BJ (cell line): Measurements from ENCODE around the gene ZNF8. TPM values are rescaled to one million over a fixed set of nuclear protein-coding genes. Genes with fewer than 3 reads are reported as not detected.
"Not testable (repeated sequence)": the region's sequence is repeated elsewhere in the genome, so short reads cannot be mapped to it uniquely, and the experiment has no call there.

Experiments
- CTCF ChIA-PET: fragments of 350-600 bp; formaldehyde crosslinking; extraction: SDS; loops from one replicate; lab custom pipeline; 2021; ENCODE audit warnings: antibody characterized with exemption, inconsistent platforms; lab: Yijun Ruan, JAX
- POLR2A ChIA-PET: fragments of 300-600 bp; sonication (Branson Sonifier 250); formaldehyde crosslinking; extraction: SDS; loops from one replicate; lab custom pipeline; 2021; ENCODE audit warnings: antibody characterized with exemption; lab: Charles Lee
- DNase-seq: peaks from one replicate; pipeline ENCODE4 v3.0.0-alpha.2; 2011; ENCODE audit warnings: low read depth
- H3K27me3 ChIP-seq: 2 replicates; pipeline ENCODE4 v1.6.0; 2011; ENCODE audit warnings: low read length; ENCODE audit not compliant: control insufficient read depth, insufficient read depth
- H3K36me3 ChIP-seq: 2 replicates; pipeline ENCODE4 v1.5.1; 2011; ENCODE audit warnings: low read length; ENCODE audit not compliant: control insufficient read depth, insufficient read depth
- H3K4me3 ChIP-seq: 2 replicates; pipeline ENCODE4 v1.5.1; 2011; ENCODE audit warnings: low read depth, mild to moderate bottlenecking, control low read depth, low read length
- CTCF ChIP-seq: IDR thresholded peaks from 2 replicates; pipeline ENCODE4 v1.5.1; 2011; ENCODE audit warnings: low read depth, mild to moderate bottlenecking, control low read depth, inconsistent platforms, low read length, moderate library complexity; ENCODE audit not compliant: insufficient read depth
- polyA plus RNA-seq: library from polyadenylated mRNA; depleted of rRNA; stranded (reverse); fragments of >200 nt; gene quantifications from 2 replicates; pipeline ENCODE4 v1.2.3, GENCODE V29; 2011

Gene ZNF8
- polyA plus RNA-seq, 1 experiment = 2.1 TPM

GRCh38 chr19:58338336-58338735 lies 59.6 kb downstream of the ZNF8 start:
- CTCF ChIA-PET = no interaction called here
- peaks cover 26% of the 10 kb centered on the region for H3K36me3 ChIP-seq
- no peaks in the 10 kb centered on the region for H3K27me3 ChIP-seq
- DNase-seq = no peak
- TF ChIP-seq CTCF = no peak
- no peak overlapping the region for H3K4me3 ChIP-seq
- POLR2A ChIA-PET = no interaction called here

- H3K4me3 ChIP-seq = no peak overlapping the region
- CTCF ChIA-PET = interaction anchor here (1.4 kb wide), 1 partner anchor 16 kb away, joined by 4 read pairs; no protein-coding TSS in a partner anchor
- POLR2A ChIA-PET = no interaction called here
- TF ChIP-seq CTCF = no peak
- peaks cover 26% of the 10 kb centered on the region for H3K36me3 ChIP-seq
- H3K27me3 ChIP-seq = no peaks in the 10 kb centered on the region
- no peak for DNase-seq
Observed at GRCh38 chr19:58338825-58339558, 60.2 kb downstream of the ZNF8 start.

GRCh38 chr19:58345558-58345957 lies 66.8 kb downstream of the ZNF8 start:
- ChIA-PET CTCF (interaction anchor here (1.3 kb wide), 1 partner anchor 11 kb away, joined by 7 read pairs; no protein-coding TSS in a partner anchor), POLR2A (no interaction called here)
- peaks cover 5% of the 10 kb centered on the region for H3K36me3 ChIP-seq
- no peak for TF ChIP-seq CTCF
- no peak overlapping the region for H3K4me3 ChIP-seq
- DNase-seq = no peak
- no peaks in the 10 kb centered on the region for H3K27me3 ChIP-seq

DNA sequence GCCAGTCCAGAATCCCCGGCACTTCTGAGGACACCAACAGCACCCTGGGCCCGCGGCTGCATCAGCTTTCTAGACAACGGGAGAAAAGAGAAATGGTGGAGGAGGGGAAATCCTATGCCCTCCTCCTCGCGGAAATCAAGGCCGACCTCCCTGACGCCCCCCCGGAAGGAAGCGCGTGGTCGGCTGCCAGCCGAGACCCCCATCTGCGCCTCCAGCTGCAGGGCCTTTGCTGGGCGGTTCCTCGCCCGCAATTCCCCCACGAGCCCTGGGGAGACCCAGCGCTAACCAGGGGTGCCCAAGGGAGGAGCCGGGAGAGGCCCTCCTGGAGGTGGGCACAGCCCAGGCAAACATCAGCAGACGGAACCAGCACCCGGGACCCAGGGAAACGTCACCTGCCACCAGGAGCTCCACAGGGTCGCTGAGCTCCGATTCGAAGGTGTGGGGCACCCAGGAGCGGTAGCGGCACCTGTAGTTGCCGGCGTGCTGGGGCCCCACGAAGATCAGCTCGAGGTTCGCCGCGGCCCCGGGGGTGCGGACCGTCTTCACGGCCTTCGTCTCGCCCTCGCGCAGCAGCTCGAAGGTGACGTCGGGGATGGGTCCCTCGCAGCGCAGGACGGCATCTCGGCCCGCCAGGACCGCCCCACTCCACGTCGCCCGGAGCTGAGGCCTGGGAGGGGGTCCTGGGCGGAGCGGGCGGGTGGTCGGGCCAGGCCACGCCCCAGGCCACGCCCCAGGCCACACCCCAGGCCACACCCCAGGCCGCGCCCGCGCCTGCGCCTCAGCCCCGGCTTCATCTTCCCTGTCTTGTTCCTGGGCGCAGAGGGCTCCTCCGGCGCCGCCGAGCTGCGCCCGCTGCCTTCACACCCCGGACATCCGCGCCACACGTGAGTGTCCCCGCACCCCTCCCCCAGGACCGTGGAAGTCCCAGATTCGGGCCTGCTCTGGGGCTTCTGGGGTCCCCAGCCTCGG lies 68.5 kb downstream of the ZNF8 start:
- TF ChIP-seq CTCF = no peak
- no peaks in the 10 kb centered on the region for H3K27me3 ChIP-seq
- H3K36me3 ChIP-seq = peaks cover 10% of the 10 kb centered on the region
- peak overlapping the region; percentile 91 for H3K4me3 ChIP-seq
- no peak for DNase-seq
- CTCF ChIA-PET = interaction anchor here (0.7 to 1.2 kb wide), 4 partner anchors 12 to 172 kb away, joined by 3 to 5 read pairs (median 4); partner anchors contain the start of genes ZBTB45 and ZNF497
- POLR2A ChIA-PET = interaction anchor here (0.6 kb wide), 1 partner anchor 26 kb away, joined by 4 read pairs; no protein-coding TSS in a partner anchor

GRCh38 chr19:58348080-58348479 lies 69.3 kb downstream of the ZNF8 start:
- CTCF ChIA-PET = interaction anchor here (1.0 to 1.2 kb wide), 2 partner anchors 11 to 14 kb away, joined by 5 read pairs; partner anchors contain the start of gene ZNF497
- DNase-seq, POLR2A ChIA-PET, H3K27me3 ChIP-seq: not testable (repeated sequence)
- Histone ChIP-seq H3K36me3 (peaks cover 12% of the 10 kb centered on the region), H3K4me3 (peak overlapping the region; percentile 91)
